PC-3 (cell line): ENCODE data around the gene KIAA1614. TPM values are rescaled to one million over a fixed set of nuclear protein-coding genes. Genes with fewer than 3 reads are reported as not detected.

ENCODE experiments used
- ATAC-seq: fragments of 200-7000 bp; cut with Tn5 transposase; 2 replicates; pipeline ENCODE4 v1.9.1; 2020; ENCODE audit warnings: mild to moderate bottlenecking, moderate library complexity
- BruUV-seq: library from RNA; stranded (reverse); fragments of 400-500 nt; replicated peaks from 2 replicates; lab custom pipeline; 2021; lab: Mats Ljungman, UMichigan
- CTCF ChIA-PET: fragments of 300-600 bp; sonication (Branson Sonifier 250); formaldehyde crosslinking; loops from one replicate; lab custom pipeline; 2022; ENCODE audit warnings: antibody characterized with exemption; lab: Charles Lee
- POLR2A ChIA-PET: fragments of 300-600 bp; sonication (Branson Sonifier 250); formaldehyde crosslinking; loops from one replicate; lab custom pipeline; 2022; ENCODE audit warnings: antibody characterized with exemption; ENCODE audit not compliant: unreplicated experiment; lab: Charles Lee
- DNase-seq: peaks from one replicate; pipeline ENCODE4 v3.0.0-alpha.2; 2015
- H2AFZ ChIP-seq: fragments of 300-600 bp; sonication (generic); 2 replicates; pipeline ENCODE4 v1.6.0; 2016; ENCODE audit warnings: antibody characterized with exemption, low read length
- H3F3A ChIP-seq: fragments of 300-600 bp; sonication (generic); one replicate; pipeline ENCODE4 v1.6.0; 2017; ENCODE audit warnings: antibody characterized with exemption, low read length, control low read depth, mild to moderate bottlenecking; ENCODE audit not compliant: unreplicated experiment
- H3K27ac ChIP-seq: fragments of 300-600 bp; sonication (generic); 2 replicates; pipeline ENCODE4 v1.5.1; 2016; ENCODE audit warnings: mild to moderate bottlenecking, low read length
- H3K27me3 ChIP-seq: fragments of 300-600 bp; sonication (generic); 2 replicates; pipeline ENCODE4 v1.6.1; 2016; ENCODE audit warnings: low read length, mixed read lengths
- H3K36me3 ChIP-seq: fragments of 300-600 bp; sonication (generic); 2 replicates; pipeline ENCODE4 v1.6.1; 2016; ENCODE audit warnings: low read depth, mixed run types, low read length, mixed read lengths
- H3K4me1 ChIP-seq: fragments of 300-600 bp; sonication (generic); 2 replicates; pipeline ENCODE4 v1.5.1; 2016; ENCODE audit warnings: low read length; ENCODE audit not compliant: insufficient read depth
- H3K4me2 ChIP-seq: fragments of 300-600 bp; sonication (generic); 2 replicates; pipeline ENCODE4 v1.6.0; 2016; ENCODE audit warnings: low read length
- H3K4me3 ChIP-seq: fragments of 300-600 bp; sonication (generic); 2 replicates; pipeline ENCODE4 v1.5.1; 2016; ENCODE audit warnings: mild to moderate bottlenecking, low read length, mixed read lengths
- H3K79me2 ChIP-seq: fragments of 300-600 bp; sonication (generic); 2 replicates; pipeline ENCODE4 v1.6.1; 2017; ENCODE audit warnings: low read length, mixed read lengths
- H3K9ac ChIP-seq: fragments of 300-600 bp; sonication (generic); 2 replicates; pipeline ENCODE4 v1.6.0; 2016; ENCODE audit warnings: mild to moderate bottlenecking, low read length
- H3K9me2 ChIP-seq: fragments of 300-600 bp; sonication (generic); replicated peaks from 2 replicates; pipeline ENCODE4 v1.6.1; 2016; ENCODE audit warnings: mixed run types, low read length, mixed read lengths
- H3K9me3 ChIP-seq: fragments of 300-600 bp; sonication (generic); 2 replicates; pipeline ENCODE4 v1.6.1; 2016; ENCODE audit warnings: low read length, mixed read lengths
- H4K20me1 ChIP-seq: fragments of 300-600 bp; sonication (generic); 2 replicates; pipeline ENCODE4 v1.6.1; 2016; ENCODE audit warnings: low read length, mixed read lengths
- EZH2 ChIP-seq: fragments of 300-600 bp; sonication (generic); IDR thresholded peaks from one replicate; pipeline ENCODE4 v1.6.1; 2017; ENCODE audit warnings: antibody characterized with exemption, mild to moderate bottlenecking, low read length; ENCODE audit not compliant: unreplicated experiment
- EZH2phosphoT487 ChIP-seq: fragments of 300-600 bp; sonication (generic); IDR thresholded peaks from 2 replicates; pipeline ENCODE4 v1.6.1; 2018; ENCODE audit warnings: mild to moderate bottlenecking, antibody characterized with exemption, low read length, borderline replicate concordance
- intact Hi-C: fragments of 100-400 bp; cut with micrococcal nuclease; formaldehyde crosslinking; loops from 2 replicates; pipeline ENCODE4 v1.9.0; 2023
- total RNA-seq: library from RNA; depleted of rRNA; stranded (reverse); fragments of >200 nt; gene quantifications from 2 replicates; pipeline ENCODE4 v1.2.3, GENCODE V29; 2014
- TF ChIP-seq, protein P1 (sequence below): fragments of 300-600 bp; sonication (generic); conservative IDR thresholded peaks from 2 replicates; pipeline ENCODE4 v1.5.1; 2017; ENCODE audit warnings: antibody characterized with exemption, low read depth, mild to moderate bottlenecking, low read length

The KIAA1614 gene
- total RNA-seq, 1 experiment from 2014 or later: not detected

- H3K4me3 ChIP-seq: no peak overlapping the region
- no peaks in the 10 kb centered on the region for H3K4me1 ChIP-seq
- no TSS peak for BruUV-seq
- H3K9ac ChIP-seq: no peak overlapping the region
- H3K79me2 ChIP-seq: no peaks in the 10 kb centered on the region
- no peak overlapping the region for H2AFZ ChIP-seq
- ChIA-PET CTCF (no interaction called here), POLR2A (no interaction called here)
- H3F3A ChIP-seq: no peaks in the 10 kb centered on the region
- no peaks in the 10 kb centered on the region for H3K27me3 ChIP-seq
- ATAC-seq (no peak), DNase-seq (no peak)
- TF ChIP-seq EZH2: no peak
- no peak for TF ChIP-seq EZH2phosphoT487
- TF ChIP-seq, protein P1, sequence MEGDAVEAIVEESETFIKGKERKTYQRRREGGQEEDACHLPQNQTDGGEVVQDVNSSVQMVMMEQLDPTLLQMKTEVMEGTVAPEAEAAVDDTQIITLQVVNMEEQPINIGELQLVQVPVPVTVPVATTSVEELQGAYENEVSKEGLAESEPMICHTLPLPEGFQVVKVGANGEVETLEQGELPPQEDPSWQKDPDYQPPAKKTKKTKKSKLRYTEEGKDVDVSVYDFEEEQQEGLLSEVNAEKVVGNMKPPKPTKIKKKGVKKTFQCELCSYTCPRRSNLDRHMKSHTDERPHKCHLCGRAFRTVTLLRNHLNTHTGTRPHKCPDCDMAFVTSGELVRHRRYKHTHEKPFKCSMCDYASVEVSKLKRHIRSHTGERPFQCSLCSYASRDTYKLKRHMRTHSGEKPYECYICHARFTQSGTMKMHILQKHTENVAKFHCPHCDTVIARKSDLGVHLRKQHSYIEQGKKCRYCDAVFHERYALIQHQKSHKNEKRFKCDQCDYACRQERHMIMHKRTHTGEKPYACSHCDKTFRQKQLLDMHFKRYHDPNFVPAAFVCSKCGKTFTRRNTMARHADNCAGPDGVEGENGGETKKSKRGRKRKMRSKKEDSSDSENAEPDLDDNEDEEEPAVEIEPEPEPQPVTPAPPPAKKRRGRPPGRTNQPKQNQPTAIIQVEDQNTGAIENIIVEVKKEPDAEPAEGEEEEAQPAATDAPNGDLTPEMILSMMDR: no peak
- H3K9me2 ChIP-seq: no peaks in the 10 kb centered on the region
- no peak overlapping the region for H3K4me2 ChIP-seq
- H3K9me3 ChIP-seq: no peaks in the 10 kb centered on the region
- no peaks in the 10 kb centered on the region for H4K20me1 ChIP-seq
- H3K36me3 ChIP-seq: no peaks in the 10 kb centered on the region
- no peak overlapping the region for H3K27ac ChIP-seq
- intact Hi-C loops: no loop called here
Observed at GRCh38 chr1:180887841-180888240, 24.9 kb upstream of the KIAA1614 start.

- no peaks in the 10 kb centered on the region for H3K27me3 ChIP-seq
- H3K9ac ChIP-seq: no peak overlapping the region
- TF ChIP-seq, protein P1: no peak
- TF ChIP-seq EZH2phosphoT487 (no peak), EZH2 (no peak)
- no peak for DNase-seq
- H3K4me1 ChIP-seq: no peaks in the 10 kb centered on the region
- ATAC-seq: no peak
- H3K36me3 ChIP-seq: no peaks in the 10 kb centered on the region
- no peak overlapping the region for H3K4me2 ChIP-seq
- H2AFZ ChIP-seq: no peak overlapping the region
- no peak overlapping the region for H3K4me3 ChIP-seq
- intact Hi-C loops: no loop called here
- no peaks in the 10 kb centered on the region for H3K79me2 ChIP-seq
- no peaks in the 10 kb centered on the region for H3F3A ChIP-seq
- no peaks in the 10 kb centered on the region for H3K9me2 ChIP-seq
- H3K27ac ChIP-seq: no peak overlapping the region
- POLR2A ChIA-PET: no interaction called here
- no peaks in the 10 kb centered on the region for H3K9me3 ChIP-seq
- H4K20me1 ChIP-seq: no peaks in the 10 kb centered on the region
- CTCF ChIA-PET: no interaction called here
- BruUV-seq: no TSS peak
Observed at GRCh38 chr1:180888870-180889269, 23.8 kb upstream of the KIAA1614 start.

GRCh38 chr1:180889325-180889724 lies 23.4 kb upstream of the KIAA1614 start:
- Histone ChIP-seq H3K4me3 (no peak overlapping the region), H3K4me2 (no peak overlapping the region), H2AFZ (no peak overlapping the region), H4K20me1 (no peaks in the 10 kb centered on the region), H3K4me1 (no peaks in the 10 kb centered on the region), H3K9me2 (no peaks in the 10 kb centered on the region), H3K36me3 (no peaks in the 10 kb centered on the region), H3K9me3 (no peaks in the 10 kb centered on the region), H3K27ac (no peak overlapping the region), H3K79me2 (no peaks in the 10 kb centered on the region), H3K9ac (no peak overlapping the region), H3K27me3 (no peaks in the 10 kb centered on the region), H3F3A (no peaks in the 10 kb centered on the region)
- POLR2A ChIA-PET: no interaction called here
- intact Hi-C loops: no loop called here
- CTCF ChIA-PET: no interaction called here
- no peak for TF ChIP-seq EZH2
- TF ChIP-seq, protein P1: no peak
- no peak for TF ChIP-seq EZH2phosphoT487
- BruUV-seq: no TSS peak
- ATAC-seq (no peak), DNase-seq (no peak)
